ENCODE measurements around the gene NDUFA7.

Gene NDUFA7

GRCh38 chr19:8363803-8364771 lies 42.9 kb upstream of the NDUFA7 start, which contains the start of gene ANGPTL4:
TSS of gene ANGPTL4 (plus strand) at chr19:8364155. CDS start at chr19:8364322, 167 bp downstream.
- DNase-seq (ENCODE audit: low read depth, low spot score) = peak; percentile 74
- peak within 1 kb of the TSS; percentile 53 for H3K4me3 ChIP-seq (ENCODE audit: low read depth, low read length)

GRCh38 chr19:8361921-8362793 lies 41.0 kb upstream of the NDUFA7 start:
- peak; percentile 96 for DNase-seq (ENCODE audit: low read depth, low spot score)
- no peak for TF ChIP-seq CTCF (IDR thresholded peaks at IDR 0.05; ENCODE audit: low read depth, low read length)
- no peak overlapping the region for H3K4me3 ChIP-seq (ENCODE audit: low read depth, low read length)
- in situ Hi-C loops (cut with HindIII; ENCODE audit: low sequenced_read_pairs) = no loop called here

More at GRCh38 chr19:8363803-8364771, 42.9 kb upstream of the NDUFA7 start, which contains the start of gene ANGPTL4:
- peak; percentile 34 for TF ChIP-seq CTCF (IDR thresholded peaks at IDR 0.05; ENCODE audit: low read depth, low read length)
- in situ Hi-C loops (cut with HindIII; ENCODE audit: low sequenced_read_pairs) = no loop called here

GRCh38 chr19:8360196-8360595 lies 39.0 kb upstream of the NDUFA7 start:
- TF ChIP-seq CTCF (IDR thresholded peaks at IDR 0.05; ENCODE audit: low read depth, low read length) = no peak
- in situ Hi-C loops (cut with HindIII; ENCODE audit: low sequenced_read_pairs) = no loop called here
- H3K4me3 ChIP-seq (ENCODE audit: low read depth, low read length) = no peak overlapping the region
- DNase-seq (ENCODE audit: low read depth, low spot score) = no peak

GRCh38 chr19:8358948-8359347 lies 37.8 kb upstream of the NDUFA7 start:
- H3K4me3 ChIP-seq (ENCODE audit: low read depth, low read length) = no peak overlapping the region
- in situ Hi-C loops (cut with HindIII; ENCODE audit: low sequenced_read_pairs) = no loop called here
- DNase-seq (ENCODE audit: low read depth, low spot score) = no peak
- TF ChIP-seq CTCF (IDR thresholded peaks at IDR 0.05; ENCODE audit: low read depth, low read length) = no peak

GRCh38 chr19:8357007-8357521 lies 35.9 kb upstream of the NDUFA7 start:
- DNase-seq (ENCODE audit: low read depth, low spot score) = no peak
- no peak overlapping the region for H3K4me3 ChIP-seq (ENCODE audit: low read depth, low read length)
- no peak for TF ChIP-seq CTCF (IDR thresholded peaks at IDR 0.05; ENCODE audit: low read depth, low read length)
- in situ Hi-C loops (cut with HindIII; ENCODE audit: low sequenced_read_pairs) = no loop called here

Measured in astrocyte of the spinal cord (primary cell).